NK-92 treated with Interleukin-12 subunit alpha and Interleukin-12 subunit beta, amount 100 ng/mL, for 24 hours (cell line): Measurements from ENCODE around the gene CAMTA1.
A peak's percentile ranks its signal among the peaks of the same experiment; 100 is the strongest.

Experiments
- DNase-seq: peaks from one replicate; lab custom pipeline; 2025; lab: John Stamatoyannopoulos, UW

CAMTA1 gene

GRCh38 chr1:7196036-7196911 lies 411.0 kb downstream of the CAMTA1 start:
- no peak for DNase-seq

GRCh38 chr1:7198664-7199063 lies 413.4 kb downstream of the CAMTA1 start:
- DNase-seq = no peak

GRCh38 chr1:7199077-7199779 lies 414.0 kb downstream of the CAMTA1 start:
- DNase-seq = no peak

- DNase-seq = peak; percentile 10
These were observed 422.8 kb downstream of the CAMTA1 start for GRCh38 chr1:7207875-7208646.

GRCh38 chr1:7208647-7209180 lies 423.5 kb downstream of the CAMTA1 start:
- DNase-seq = no peak

GRCh38 chr1:7209336-7209735 lies 424.1 kb downstream of the CAMTA1 start:
- no peak for DNase-seq

- DNase-seq = peak; percentile 9
These were observed 433.1 kb downstream of the CAMTA1 start for GRCh38 chr1:7218210-7218832.

- no peak for DNase-seq
These were observed 433.8 kb downstream of the CAMTA1 start for GRCh38 chr1:7219031-7219430.

GRCh38 chr1:7220007-7220406 lies 434.8 kb downstream of the CAMTA1 start:
- no peak for DNase-seq

- no peak for DNase-seq
These were observed 435.5 kb downstream of the CAMTA1 start for GRCh38 chr1:7220712-7221252.

GRCh38 chr1:7221826-7222694 lies 436.8 kb downstream of the CAMTA1 start:
- no peak for DNase-seq

- DNase-seq = no peak
These were observed 437.4 kb downstream of the CAMTA1 start for GRCh38 chr1:7222695-7223015.

- DNase-seq = no peak
These were observed 438.3 kb downstream of the CAMTA1 start for GRCh38 chr1:7223334-7224080.

- DNase-seq = no peak
These were observed 438.9 kb downstream of the CAMTA1 start for GRCh38 chr1:7224081-7224534.

GRCh38 chr1:7224644-7225043 lies 439.4 kb downstream of the CAMTA1 start:
- no peak for DNase-seq

GRCh38 chr1:7225711-7226505 lies 440.7 kb downstream of the CAMTA1 start:
- no peak for DNase-seq

- no peak for DNase-seq
These were observed 442.4 kb downstream of the CAMTA1 start for GRCh38 chr1:7227654-7228053.

- no peak for DNase-seq
These were observed 443.2 kb downstream of the CAMTA1 start for GRCh38 chr1:7228252-7228961.
